Trophoblast cell (in vitro differentiated cells and primary cell): ENCODE results near the gene GRK2.

Source experiments
- DNase-seq, 2 donors: peaks; one replicate each; pipeline ENCODE4 v3.0.0-alpha.2; 2016
- H2AFZ ChIP-seq: 2 replicates; pipeline ENCODE4 v1.6.1; 2013; ENCODE audit warnings: low read length, moderate library complexity, mild to moderate bottlenecking; ENCODE audit not compliant: insufficient read depth, poor library complexity
- H2AK5ac ChIP-seq: 2 replicates; pipeline ENCODE4 v1.6.1; 2013; ENCODE audit warnings: mild to moderate bottlenecking, low read length
- H2BK120ac ChIP-seq: 2 replicates; pipeline ENCODE4 v1.6.1; 2013; ENCODE audit warnings: low read length, mild to moderate bottlenecking, moderate library complexity; ENCODE audit not compliant: insufficient read depth, poor library complexity
- H2BK12ac ChIP-seq: 2 replicates; pipeline ENCODE4 v1.6.1; 2013; ENCODE audit warnings: mild to moderate bottlenecking, low read length, moderate library complexity
- H2BK5ac ChIP-seq: 2 replicates; pipeline ENCODE4 v1.6.1; 2013; ENCODE audit warnings: low read length, low read depth, moderate library complexity, mild to moderate bottlenecking; ENCODE audit not compliant: poor library complexity
- H3K14ac ChIP-seq: 2 replicates; pipeline ENCODE4 v1.6.1; 2013; ENCODE audit warnings: mild to moderate bottlenecking, low read length
- H3K18ac ChIP-seq: 2 replicates; pipeline ENCODE4 v1.6.1; 2013; ENCODE audit warnings: mild to moderate bottlenecking, low read length
- H3K23ac ChIP-seq: 2 replicates; pipeline ENCODE4 v1.6.1; 2013; ENCODE audit warnings: low read length
- H3K27ac ChIP-seq: 2 replicates; pipeline ENCODE4 v1.5.1; 2013; ENCODE audit warnings: low read depth, mild to moderate bottlenecking, inconsistent platforms, low read length, moderate library complexity
- H3K27me3 ChIP-seq: 2 replicates; pipeline ENCODE4 v1.6.1; 2013; ENCODE audit warnings: inconsistent platforms, mild to moderate bottlenecking, low read length, moderate library complexity; ENCODE audit not compliant: insufficient read depth
- H3K36me3 ChIP-seq, 2 experiments: 1 replicate in 1 of 2; 2 replicates in 1 of 2; pipeline ENCODE4 v1.6.1; 2013; ENCODE audit warnings: low read length in 2 of 2, mild to moderate bottlenecking in 2 of 2, moderate library complexity in 1 of 2; ENCODE audit not compliant: insufficient read depth in 2 of 2, control insufficient read depth in 1 of 2
- H3K4ac ChIP-seq: 2 replicates; pipeline ENCODE4 v1.6.1; 2013; ENCODE audit warnings: low read depth, mild to moderate bottlenecking, low read length, moderate library complexity
- H3K4me1 ChIP-seq, 2 experiments: 1 replicate in 1 of 2; 2 replicates in 1 of 2; pipeline ENCODE4 v1.6.1; 2013; ENCODE audit warnings: low read length in 2 of 2, mild to moderate bottlenecking in 2 of 2, moderate library complexity in 1 of 2; ENCODE audit not compliant: insufficient read depth in 2 of 2, control insufficient read depth in 1 of 2
- H3K4me2 ChIP-seq: 2 replicates; pipeline ENCODE4 v1.6.1; 2013; ENCODE audit warnings: inconsistent platforms, mild to moderate bottlenecking, low read length, moderate library complexity
- H3K4me3 ChIP-seq: 2 replicates; pipeline ENCODE4 v1.5.1; 2013; ENCODE audit warnings: mild to moderate bottlenecking, low read depth, low read length, inconsistent platforms
- H3K79me1 ChIP-seq: one replicate; pipeline ENCODE4 v1.6.1; 2013; ENCODE audit warnings: low read length
- H3K79me2 ChIP-seq: 2 replicates; pipeline ENCODE4 v1.6.1; 2013; ENCODE audit warnings: low read length, mild to moderate bottlenecking; ENCODE audit not compliant: control insufficient read depth, insufficient read depth, poor library complexity
- H3K9ac ChIP-seq: 2 replicates; pipeline ENCODE4 v1.6.1; 2013; ENCODE audit warnings: mild to moderate bottlenecking, low read length
- H3K9me3 ChIP-seq: 2 replicates; pipeline ENCODE4 v1.6.1; 2013; ENCODE audit warnings: low read depth, mild to moderate bottlenecking, control low read depth, inconsistent platforms, low read length; ENCODE audit not compliant: insufficient read depth
- H4K12ac ChIP-seq: 2 replicates; pipeline ENCODE4 v1.6.1; 2013; ENCODE audit warnings: low read depth, mild to moderate bottlenecking, low read length, moderate library complexity
- H4K8ac ChIP-seq: 2 replicates; pipeline ENCODE4 v1.6.1; 2013; ENCODE audit warnings: low read depth, mild to moderate bottlenecking, low read length, moderate library complexity
- H4K91ac ChIP-seq: one replicate; pipeline ENCODE4 v1.6.1; 2013; ENCODE audit warnings: low read depth, mild to moderate bottlenecking, low read length, moderate library complexity
- WGBS: extraction: QIAGEN DNeasy Blood & Tissue Kit; methylation state at CpG from one replicate; pipeline ENCODE4 v1.1.7; 2013; ENCODE audit warnings: missing lambda C conversion rate; ENCODE audit not compliant: insufficient read length, insufficient coverage; ENCODE audit errors: extremely low coverage; 5-methylcytosine and 5-hydroxymethylcytosine counted together

The GRK2 gene

DNA sequence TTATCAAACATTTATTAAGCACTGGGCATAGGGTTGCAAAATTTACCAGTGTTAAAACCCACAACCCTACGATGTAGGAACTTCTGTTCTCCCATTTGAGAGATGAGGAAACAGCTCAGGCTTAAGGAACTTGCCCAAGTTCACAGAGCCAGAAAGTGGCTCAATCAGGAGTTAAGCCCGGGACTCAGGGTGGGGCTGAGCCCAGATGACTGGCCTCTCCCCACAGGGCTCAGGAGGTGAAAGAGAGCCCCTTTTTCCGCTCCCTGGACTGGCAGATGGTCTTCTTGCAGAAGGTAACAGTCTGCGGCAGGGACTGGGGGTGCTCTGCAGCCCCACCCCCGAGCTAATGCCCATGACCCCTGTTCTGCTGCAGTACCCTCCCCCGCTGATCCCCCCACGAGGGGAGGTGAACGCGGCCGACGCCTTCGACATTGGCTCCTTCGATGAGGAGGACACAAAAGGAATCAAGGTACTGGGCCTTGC lies 17.2 kb downstream of the GRK2 start:
- Histone ChIP-seq H3K4me1 (peaks cover 7 to 9% of the 10 kb centered on the region in 2 experiments), H3K14ac (no peak overlapping the region), H4K12ac (no peak overlapping the region), H2AFZ (no peak overlapping the region), H2BK12ac (no peak overlapping the region), H3K27me3 (no peaks in the 10 kb centered on the region), H2AK5ac (no peak overlapping the region), H4K8ac (no peak overlapping the region), H3K4me3 (no peak overlapping the region), H3K9ac (no peak overlapping the region), H3K79me1 (peaks cover 5% of the 10 kb centered on the region), H3K79me2 (peaks cover 1% of the 10 kb centered on the region), H2BK120ac (no peak overlapping the region), H3K27ac (no peak overlapping the region), H3K4ac (no peak overlapping the region), H3K4me2 (no peak overlapping the region), H3K9me3 (peaks cover 3% of the 10 kb centered on the region), H3K23ac (no peak overlapping the region), H4K91ac (no peak overlapping the region), H3K36me3 (peaks cover 85 to 86% of the 10 kb centered on the region in 2 experiments), H3K18ac (no peak overlapping the region), H2BK5ac (no peak overlapping the region)
- DNase-seq: peak in 1 of 2 donors; percentile 33
- WGBS: no CpG with 5 or more reads among the region's 13 CpGs

DNA sequence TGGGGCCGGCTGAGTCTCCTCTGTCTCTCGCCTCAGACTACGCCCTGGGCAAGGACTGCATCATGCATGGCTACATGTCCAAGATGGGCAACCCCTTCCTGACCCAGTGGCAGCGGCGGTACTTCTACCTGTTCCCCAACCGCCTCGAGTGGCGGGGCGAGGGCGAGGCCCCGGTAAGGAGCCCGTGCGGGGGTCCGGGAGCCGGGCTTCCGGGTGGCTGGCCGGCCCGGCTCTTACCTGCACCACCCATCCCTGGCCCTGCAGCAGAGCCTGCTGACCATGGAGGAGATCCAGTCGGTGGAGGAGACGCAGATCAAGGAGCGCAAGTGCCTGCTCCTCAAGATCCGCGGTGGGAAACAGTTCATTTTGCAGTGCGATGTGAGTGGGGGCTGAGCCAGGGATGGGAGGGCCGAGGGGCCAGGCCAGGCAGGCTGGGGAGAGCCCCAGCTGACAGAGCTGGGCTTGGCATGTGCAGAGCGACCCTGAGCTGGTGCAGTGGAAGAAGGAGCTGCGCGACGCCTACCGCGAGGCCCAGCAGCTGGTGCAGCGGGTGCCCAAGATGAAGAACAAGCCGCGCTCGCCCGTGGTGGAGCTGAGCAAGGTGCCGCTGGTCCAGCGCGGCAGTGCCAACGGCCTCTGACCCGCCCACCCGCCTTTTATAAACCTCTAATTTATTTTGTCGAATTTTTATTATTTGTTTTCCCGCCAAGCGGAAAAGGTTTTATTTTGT lies 18.7 kb downstream of the GRK2 start:
- Histone ChIP-seq H3K9me3 (peaks cover 3% of the 10 kb centered on the region), H2AK5ac (no peak overlapping the region), H2AFZ (no peak overlapping the region), H4K12ac (no peak overlapping the region), H3K27me3 (no peaks in the 10 kb centered on the region), H2BK120ac (no peak overlapping the region), H3K79me1 (peaks cover 13% of the 10 kb centered on the region), H3K9ac (no peak overlapping the region), H2BK12ac (no peak overlapping the region), H3K79me2 (peaks cover 8% of the 10 kb centered on the region), H3K27ac (no peak overlapping the region), H3K14ac (no peak overlapping the region), H3K4me2 (no peak overlapping the region), H4K91ac (no peak overlapping the region), H3K18ac (no peak overlapping the region), H3K4me3 (no peak overlapping the region), H3K4me1 (peaks cover 10 to 13% of the 10 kb centered on the region in 2 experiments), H2BK5ac (no peak overlapping the region), H3K23ac (no peak overlapping the region), H3K4ac (no peak overlapping the region), H4K8ac (no peak overlapping the region), H3K36me3 (peaks cover 71% of the 10 kb centered on the region in 2 experiments)
- DNase-seq: no peak
- WGBS: no CpG with 5 or more reads among the region's 45 CpGs

DNA sequence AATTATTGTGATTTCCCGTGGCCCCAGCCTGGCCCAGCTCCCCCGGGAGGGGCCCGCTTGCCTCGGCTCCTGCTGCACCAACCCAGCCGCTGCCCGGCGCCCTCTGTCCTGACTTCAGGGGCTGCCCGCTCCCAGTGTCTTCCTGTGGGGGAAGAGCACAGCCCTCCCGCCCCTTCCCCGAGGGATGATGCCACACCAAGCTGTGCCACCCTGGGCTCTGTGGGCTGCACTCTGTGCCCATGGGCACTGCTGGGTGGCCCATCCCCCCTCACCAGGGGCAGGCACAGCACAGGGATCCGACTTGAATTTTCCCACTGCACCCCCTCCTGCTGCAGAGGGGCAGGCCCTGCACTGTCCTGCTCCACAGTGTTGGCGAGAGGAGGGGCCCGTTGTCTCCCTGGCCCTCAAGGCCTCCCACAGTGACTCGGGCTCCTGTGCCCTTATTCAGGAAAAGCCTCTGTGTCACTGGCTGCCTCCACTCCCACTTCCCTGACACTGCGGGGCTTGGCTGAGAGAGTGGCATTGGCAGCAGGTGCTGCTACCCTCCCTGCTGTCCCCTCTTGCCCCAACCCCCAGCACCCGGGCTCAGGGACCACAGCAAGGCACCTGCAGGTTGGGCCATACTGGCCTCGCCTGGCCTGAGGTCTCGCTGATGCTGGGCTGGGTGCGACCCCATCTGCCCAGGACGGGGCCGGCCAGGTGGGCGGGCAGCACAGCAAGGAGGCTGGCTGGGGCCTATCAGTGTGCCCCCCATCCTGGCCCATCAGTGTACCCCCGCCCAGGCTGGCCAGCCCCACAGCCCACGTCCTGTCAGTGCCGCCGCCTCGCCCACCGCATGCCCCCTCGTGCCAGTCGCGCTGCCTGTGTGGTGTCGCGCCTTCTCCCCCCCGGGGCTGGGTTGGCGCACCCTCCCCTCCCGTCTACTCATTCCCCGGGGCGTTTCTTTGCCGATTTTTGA lies 19.5 kb downstream of the GRK2 start:
- Histone ChIP-seq H4K12ac (no peak overlapping the region), H3K23ac (no peak overlapping the region), H2AK5ac (no peak overlapping the region), H3K18ac (no peak overlapping the region), H3K79me2 (peaks cover 10% of the 10 kb centered on the region), H3K79me1 (peaks cover 13% of the 10 kb centered on the region), H2BK5ac (no peak overlapping the region), H3K4me3 (no peak overlapping the region), H2BK120ac (no peak overlapping the region), H3K4me1 (peaks cover 13 to 17% of the 10 kb centered on the region in 2 experiments), H2AFZ (no peak overlapping the region), H2BK12ac (no peak overlapping the region), H3K9ac (no peak overlapping the region), H4K91ac (no peak overlapping the region), H3K4me2 (no peak overlapping the region), H3K14ac (no peak overlapping the region), H3K9me3 (peaks cover 3% of the 10 kb centered on the region), H3K27ac (no peak overlapping the region), H4K8ac (no peak overlapping the region), H3K36me3 (peaks cover 69 to 70% of the 10 kb centered on the region in 2 experiments), H3K27me3 (no peaks in the 10 kb centered on the region), H3K4ac (no peak overlapping the region)
- no peak for DNase-seq
- WGBS: no CpG with 5 or more reads among the region's 39 CpGs

DNA sequence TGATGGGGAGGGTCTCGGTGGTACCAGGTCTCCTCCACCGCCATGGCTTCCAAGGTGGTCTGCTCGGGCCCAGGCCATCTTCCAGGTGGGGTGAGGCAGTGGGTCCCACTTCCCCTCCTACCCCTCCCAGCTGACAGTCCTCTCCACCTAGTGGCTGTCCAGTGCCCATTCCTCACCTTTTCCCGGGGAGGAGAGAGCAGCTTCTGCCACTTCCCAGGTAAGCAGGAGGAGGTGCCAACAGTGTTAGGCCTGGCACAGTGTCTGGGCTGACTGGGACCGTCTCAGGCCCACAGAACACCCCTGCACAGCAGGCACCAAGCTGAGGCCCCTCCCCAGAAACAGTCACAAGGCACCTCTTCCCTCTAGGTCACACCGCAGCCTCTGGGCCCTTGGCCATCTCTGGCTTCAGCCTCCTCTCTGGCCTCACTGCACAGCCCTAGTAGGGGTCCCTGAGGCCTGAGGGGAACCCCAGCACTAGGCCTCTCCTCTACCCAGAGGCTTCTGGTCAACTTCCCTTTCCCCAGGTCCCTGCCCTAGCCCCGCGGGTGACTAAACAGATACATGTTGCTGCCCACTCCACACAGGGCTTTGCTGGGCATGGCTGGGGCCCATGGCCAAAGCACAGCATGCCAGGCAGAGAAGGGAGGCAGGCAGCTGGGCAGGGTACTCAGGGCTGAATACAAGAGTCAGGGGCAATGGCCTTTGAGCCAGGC lies 20.5 kb downstream of the GRK2 start:
- H3K79me1 ChIP-seq: peaks cover 13% of the 10 kb centered on the region
- H3K4ac ChIP-seq: no peak overlapping the region
- H3K4me2 ChIP-seq: no peak overlapping the region
- peaks cover 3% of the 10 kb centered on the region for H3K9me3 ChIP-seq
- H2BK5ac ChIP-seq: no peak overlapping the region
- no peak overlapping the region for H3K9ac ChIP-seq
- H4K91ac ChIP-seq: no peak overlapping the region
- H3K79me2 ChIP-seq: peaks cover 10% of the 10 kb centered on the region
- no peak overlapping the region for H4K12ac ChIP-seq
- H3K18ac ChIP-seq: no peak overlapping the region
- H2AK5ac ChIP-seq: no peak overlapping the region
- peaks cover 13 to 17% of the 10 kb centered on the region in 2 experiments for H3K4me1 ChIP-seq
- no peak overlapping the region for H3K14ac ChIP-seq
- no peak overlapping the region for H2AFZ ChIP-seq
- H3K27me3 ChIP-seq: no peaks in the 10 kb centered on the region
- no CpG with 5 or more reads among the region's 8 CpGs for WGBS
- H2BK120ac ChIP-seq: no peak overlapping the region
- H4K8ac ChIP-seq: no peak overlapping the region
- H3K27ac ChIP-seq: no peak overlapping the region
- H3K4me3 ChIP-seq: no peak overlapping the region
- H2BK12ac ChIP-seq: no peak overlapping the region
- H3K36me3 ChIP-seq: peaks cover 67 to 69% of the 10 kb centered on the region in 2 experiments
- no peak overlapping the region for H3K23ac ChIP-seq
- DNase-seq: no peak
